Measurements from ENCODE around the gene ABCC11.
"Not testable (repeated sequence)": the region's sequence is repeated elsewhere in the genome, so short reads cannot be mapped to it uniquely, and the experiment has no call there.

The ABCC11 gene

GRCh38 chr16:48173889-48174288 is 73.5 kb downstream of the ABCC11 start:
- Histone ChIP-seq H3K27me3 (ENCODE audit: low read depth, low read length) (no peaks in the 10 kb centered on the region), H3K4me1 (ENCODE audit: control insufficient read depth in 1 of 2, insufficient read depth in 2 of 2, low read length in 2 of 2) (no peaks in the 10 kb centered on the region), H3K4me3 (ENCODE audit: low read depth in 1 of 2, low read length in 2 of 2) (no peak overlapping the region), H3K9me3 (ENCODE audit: control insufficient read depth in 1 of 2, low read length in 2 of 2) (no peaks in the 10 kb centered on the region), H3K27ac (ENCODE audit: low read length) (no peak overlapping the region), H3K36me3 (ENCODE audit: control insufficient read depth in 1 of 2, insufficient read depth in 2 of 2, low read length in 2 of 2) (no peaks in the 10 kb centered on the region)

- Histone ChIP-seq H3K27ac (ENCODE audit: low read length) (no peak overlapping the region), H3K36me3 (ENCODE audit: control insufficient read depth in 1 of 2, insufficient read depth in 2 of 2, low read length in 2 of 2) (no peaks in the 10 kb centered on the region), H3K4me3 (ENCODE audit: low read depth in 1 of 2, low read length in 2 of 2) (no peak overlapping the region), H3K27me3 (ENCODE audit: low read depth, low read length) (no peaks in the 10 kb centered on the region), H3K4me1 (ENCODE audit: control insufficient read depth in 1 of 2, insufficient read depth in 2 of 2, low read length in 2 of 2) (no peaks in the 10 kb centered on the region), H3K9me3 (ENCODE audit: control insufficient read depth in 1 of 2, low read length in 2 of 2) (no peaks in the 10 kb centered on the region)
Observed at GRCh38 chr16:48172682-48173081, 74.7 kb downstream of the ABCC11 start.

- no peaks in the 10 kb centered on the region for H3K36me3 ChIP-seq (ENCODE audit: control insufficient read depth in 1 of 2, insufficient read depth in 2 of 2, low read length in 2 of 2)
- no peak overlapping the region for H3K4me3 ChIP-seq (ENCODE audit: low read depth in 1 of 2, low read length in 2 of 2)
- H3K9me3 ChIP-seq (ENCODE audit: control insufficient read depth in 1 of 2, low read length in 2 of 2): no peaks in the 10 kb centered on the region
- no peaks in the 10 kb centered on the region for H3K27me3 ChIP-seq (ENCODE audit: low read depth, low read length)
- H3K27ac ChIP-seq (ENCODE audit: low read length): no peak overlapping the region
- H3K4me1 ChIP-seq (ENCODE audit: control insufficient read depth in 1 of 2, insufficient read depth in 2 of 2, low read length in 2 of 2): peaks cover 0 to 3% of the 10 kb centered on the region in 2 donors
Observed at GRCh38 chr16:48169896-48170295, 77.4 kb downstream of the ABCC11 start.

- no peaks in the 10 kb centered on the region for H3K27me3 ChIP-seq (ENCODE audit: low read depth, low read length)
- H3K9me3 ChIP-seq (ENCODE audit: control insufficient read depth in 1 of 2, low read length in 2 of 2): no peaks in the 10 kb centered on the region
- no peak overlapping the region for H3K4me3 ChIP-seq (ENCODE audit: low read depth in 1 of 2, low read length in 2 of 2)
- H3K4me1 ChIP-seq (ENCODE audit: control insufficient read depth in 1 of 2, insufficient read depth in 2 of 2, low read length in 2 of 2): peaks cover 0 to 6% of the 10 kb centered on the region in 2 donors
- no peaks in the 10 kb centered on the region for H3K36me3 ChIP-seq (ENCODE audit: control insufficient read depth in 1 of 2, insufficient read depth in 2 of 2, low read length in 2 of 2)
- H3K27ac ChIP-seq (ENCODE audit: low read length): no peak overlapping the region
Observed at GRCh38 chr16:48168075-48168474, 79.3 kb downstream of the ABCC11 start.

GRCh38 chr16:48166617-48167016 is 80.7 kb downstream of the ABCC11 start:
- not testable (repeated sequence) for H3K27ac ChIP-seq (ENCODE audit: low read length); H3K4me1 ChIP-seq (ENCODE audit: control insufficient read depth in 1 of 2, insufficient read depth in 2 of 2, low read length in 2 of 2); H3K4me3 ChIP-seq (ENCODE audit: low read depth in 1 of 2, low read length in 2 of 2); H3K36me3 ChIP-seq (ENCODE audit: control insufficient read depth in 1 of 2, insufficient read depth in 2 of 2, low read length in 2 of 2); H3K9me3 ChIP-seq (ENCODE audit: control insufficient read depth in 1 of 2, low read length in 2 of 2); H3K27me3 ChIP-seq (ENCODE audit: low read depth, low read length)

GRCh38 chr16:48165961-48166578 is 81.3 kb downstream of the ABCC11 start:
- Histone ChIP-seq H3K4me1 (ENCODE audit: control insufficient read depth in 1 of 2, insufficient read depth in 2 of 2, low read length in 2 of 2) (peaks cover 0 to 6% of the 10 kb centered on the region in 2 donors), H3K4me3 (ENCODE audit: low read depth in 1 of 2, low read length in 2 of 2) (no peak overlapping the region), H3K27ac (ENCODE audit: low read length) (no peak overlapping the region), H3K27me3 (ENCODE audit: low read depth, low read length) (no peaks in the 10 kb centered on the region), H3K9me3 (ENCODE audit: control insufficient read depth in 1 of 2, low read length in 2 of 2) (no peaks in the 10 kb centered on the region), H3K36me3 (ENCODE audit: control insufficient read depth in 1 of 2, insufficient read depth in 2 of 2, low read length in 2 of 2) (no peaks in the 10 kb centered on the region)

GRCh38 chr16:48164907-48165715 is 82.2 kb downstream of the ABCC11 start:
- Histone ChIP-seq H3K4me1 (ENCODE audit: control insufficient read depth in 1 of 2, insufficient read depth in 2 of 2, low read length in 2 of 2) (peaks cover 0 to 6% of the 10 kb centered on the region in 2 donors), H3K36me3 (ENCODE audit: control insufficient read depth in 1 of 2, insufficient read depth in 2 of 2, low read length in 2 of 2) (no peaks in the 10 kb centered on the region), H3K27me3 (ENCODE audit: low read depth, low read length) (no peaks in the 10 kb centered on the region), H3K27ac (ENCODE audit: low read length) (no peak overlapping the region), H3K9me3 (ENCODE audit: control insufficient read depth in 1 of 2, low read length in 2 of 2) (no peaks in the 10 kb centered on the region), H3K4me3 (ENCODE audit: low read depth in 1 of 2, low read length in 2 of 2) (no peak overlapping the region)

- H3K4me3 ChIP-seq (ENCODE audit: low read depth in 1 of 2, low read length in 2 of 2): no peak overlapping the region
- peaks cover 0 to 6% of the 10 kb centered on the region in 2 donors for H3K4me1 ChIP-seq (ENCODE audit: control insufficient read depth in 1 of 2, insufficient read depth in 2 of 2, low read length in 2 of 2)
- H3K27me3 ChIP-seq (ENCODE audit: low read depth, low read length): no peaks in the 10 kb centered on the region
- no peaks in the 10 kb centered on the region for H3K9me3 ChIP-seq (ENCODE audit: control insufficient read depth in 1 of 2, low read length in 2 of 2)
- H3K36me3 ChIP-seq (ENCODE audit: control insufficient read depth in 1 of 2, insufficient read depth in 2 of 2, low read length in 2 of 2): no peaks in the 10 kb centered on the region
- no peak overlapping the region for H3K27ac ChIP-seq (ENCODE audit: low read length)
Observed at GRCh38 chr16:48162839-48163410, 84.4 kb downstream of the ABCC11 start.

- H3K9me3 ChIP-seq (ENCODE audit: control insufficient read depth in 1 of 2, low read length in 2 of 2): no peaks in the 10 kb centered on the region
- H3K36me3 ChIP-seq (ENCODE audit: control insufficient read depth in 1 of 2, insufficient read depth in 2 of 2, low read length in 2 of 2): no peaks in the 10 kb centered on the region
- peaks cover 0 to 6% of the 10 kb centered on the region in 2 donors for H3K4me1 ChIP-seq (ENCODE audit: control insufficient read depth in 1 of 2, insufficient read depth in 2 of 2, low read length in 2 of 2)
- H3K27ac ChIP-seq (ENCODE audit: low read length): no peak overlapping the region
- H3K27me3 ChIP-seq (ENCODE audit: low read depth, low read length): no peaks in the 10 kb centered on the region
- H3K4me3 ChIP-seq (ENCODE audit: low read depth in 1 of 2, low read length in 2 of 2): no peak overlapping the region
Observed at GRCh38 chr16:48161906-48162305, 85.4 kb downstream of the ABCC11 start.

- Histone ChIP-seq H3K27ac (ENCODE audit: low read length) (no peak overlapping the region), H3K4me3 (ENCODE audit: low read depth in 1 of 2, low read length in 2 of 2) (no peak overlapping the region), H3K4me1 (ENCODE audit: control insufficient read depth in 1 of 2, insufficient read depth in 2 of 2, low read length in 2 of 2) (peaks cover 0 to 10% of the 10 kb centered on the region in 2 donors), H3K36me3 (ENCODE audit: control insufficient read depth in 1 of 2, insufficient read depth in 2 of 2, low read length in 2 of 2) (no peaks in the 10 kb centered on the region), H3K9me3 (ENCODE audit: control insufficient read depth in 1 of 2, low read length in 2 of 2) (no peaks in the 10 kb centered on the region), H3K27me3 (ENCODE audit: low read depth, low read length) (no peaks in the 10 kb centered on the region)
Observed at GRCh38 chr16:48160575-48160974, 86.8 kb downstream of the ABCC11 start.

- Histone ChIP-seq H3K4me3 (ENCODE audit: low read depth in 1 of 2, low read length in 2 of 2) (no peak overlapping the region), H3K9me3 (ENCODE audit: control insufficient read depth in 1 of 2, low read length in 2 of 2) (no peaks in the 10 kb centered on the region), H3K27ac (ENCODE audit: low read length) (no peak overlapping the region), H3K27me3 (ENCODE audit: low read depth, low read length) (no peaks in the 10 kb centered on the region), H3K4me1 (ENCODE audit: control insufficient read depth in 1 of 2, insufficient read depth in 2 of 2, low read length in 2 of 2) (peaks cover 0 to 4% of the 10 kb centered on the region in 2 donors), H3K36me3 (ENCODE audit: control insufficient read depth in 1 of 2, insufficient read depth in 2 of 2, low read length in 2 of 2) (no peaks in the 10 kb centered on the region)
Observed at GRCh38 chr16:48158296-48158695, 89.0 kb downstream of the ABCC11 start.

All from muscle layer of duodenum (tissue), 2 donors.